CD4-positive, CD25-positive, alpha-beta regulatory T cell (primary cell): Measurements from ENCODE around the gene DGKZ. TPM values are rescaled to one million over a fixed set of nuclear protein-coding genes. Genes with fewer than 3 reads are reported as not detected.
"Not testable (repeated sequence)": the region's sequence is repeated elsewhere in the genome, so short reads cannot be mapped to it uniquely, and the experiment has no call there.

Experiments used
- ATAC-seq, 2 donors: fragments of 150-1000 bp; cut with Tn5 transposase; one replicate each; pipeline ENCODE4 v1.10.0; 2021; ENCODE audit warnings: low read depth in 2 of 2, moderate number of reproducible peaks in 2 of 2, moderate library complexity in 1 of 2
- DNase-seq, 3 donors: peaks; one replicate each; pipeline versions ENCODE4 v3.0.0 to v3.0.0-alpha.2; 2012 to 2022; ENCODE audit warnings: mixed read lengths in 1 of 3
- H3K27ac ChIP-seq: one replicate; pipeline ENCODE4 v1.7.0; 2013; ENCODE audit warnings: mild to moderate bottlenecking, low read length; ENCODE audit not compliant: insufficient read depth, poor library complexity, severe bottlenecking
- H3K27me3 ChIP-seq: one replicate; pipeline ENCODE4 v1.7.0; 2013; ENCODE audit warnings: low read length; ENCODE audit not compliant: control insufficient read depth, insufficient read depth
- H3K36me3 ChIP-seq: one replicate; pipeline ENCODE4 v1.7.0; 2013; ENCODE audit warnings: mild to moderate bottlenecking, low read length, moderate library complexity; ENCODE audit not compliant: control insufficient read depth, insufficient read depth
- H3K4me1 ChIP-seq: 2 replicates; pipeline ENCODE4 v1.7.0; 2013; ENCODE audit warnings: mild to moderate bottlenecking, low read length; ENCODE audit not compliant: insufficient read depth, control insufficient read depth, poor library complexity, severe bottlenecking
- H3K4me3 ChIP-seq: one replicate; pipeline ENCODE4 v1.7.0; 2013; ENCODE audit warnings: low read depth, mild to moderate bottlenecking, low read length, moderate library complexity
- H3K9me3 ChIP-seq, 2 experiments: 1 replicate in 1 of 2; 2 replicates in 1 of 2; pipeline ENCODE4 v1.7.0; 2013; ENCODE audit warnings: low read length in 2 of 2, mild to moderate bottlenecking in 1 of 2, moderate library complexity in 1 of 2; ENCODE audit not compliant: control insufficient read depth in 2 of 2
- H3K27ac Mint-ChIP-seq, 3 donors: one replicate each; pipeline ENCODE4 v1.8.0; 2020 to 2022; ENCODE audit warnings: mild to moderate bottlenecking in 3 of 3, mixed read lengths in 3 of 3, moderate library complexity in 2 of 3
- H3K27me3 Mint-ChIP-seq: one replicate; pipeline ENCODE4 v1.8.0; 2022; ENCODE audit warnings: mild to moderate bottlenecking, mixed read lengths
- H3K36me3 Mint-ChIP-seq: one replicate; pipeline ENCODE4 v1.8.0; 2020; ENCODE audit warnings: mixed read lengths
- H3K4me1 Mint-ChIP-seq, 4 donors: one replicate each; pipeline ENCODE4 v1.8.0; 2020 to 2022; ENCODE audit warnings: mixed read lengths in 4 of 4, mild to moderate bottlenecking in 1 of 4
- H3K4me3 Mint-ChIP-seq, 4 donors: one replicate each; pipeline ENCODE4 v1.8.0; 2020 to 2022; ENCODE audit warnings: mild to moderate bottlenecking in 4 of 4, mixed read lengths in 4 of 4, moderate library complexity in 3 of 4
- H3K9me3 Mint-ChIP-seq, 7 donors: one replicate each; pipeline ENCODE4 v1.8.0; 2020 to 2022; ENCODE audit warnings: mixed read lengths in 7 of 7, mild to moderate bottlenecking in 3 of 7, moderate library complexity in 2 of 7
- polyA plus RNA-seq, 4 donors: library from polyadenylated mRNA; unstranded; fragments of 300-500 nt; fragmentation: Illumina TruSeq; gene quantifications; one replicate each; pipeline ENCODE4 v1.2.3, GENCODE V29; 2021
- total RNA-seq: library from RNA; stranded (reverse); gene quantifications from one replicate; pipeline ENCODE4 v1.2.3, GENCODE V29; 2022

The DGKZ gene
- total and polyA plus RNA-seq, 5 donors from 2014 or later = 36.6 to 234 (median 46.3) TPM

- no peak overlapping the region for H3K4me3 ChIP-seq
- peaks cover 0 to 9% (median 0%) of the 10 kb centered on the region in 4 donors for H3K4me1 Mint-ChIP-seq
- no peak overlapping the region for H3K27ac ChIP-seq
- no peaks in the 10 kb centered on the region for H3K9me3 ChIP-seq
- peaks cover 10% of the 10 kb centered on the region for H3K4me1 ChIP-seq
- H3K27me3 Mint-ChIP-seq = no peaks in the 10 kb centered on the region
- no peaks in the 10 kb centered on the region for H3K27me3 ChIP-seq
- peaks cover 18% of the 10 kb centered on the region for H3K36me3 Mint-ChIP-seq
- H3K36me3 ChIP-seq = peaks cover 52% of the 10 kb centered on the region
- DNase-seq (no peak), ATAC-seq (no peak)
- H3K27ac Mint-ChIP-seq = no peak overlapping the region
- H3K9me3 Mint-ChIP-seq = no peaks in the 10 kb centered on the region
- H3K4me3 Mint-ChIP-seq = no peak overlapping the region
These were observed 29.2 kb downstream of the DGKZ start for GRCh38 chr11:46376258-46377050.

GRCh38 chr11:46377290-46377689 is 30.0 kb downstream of the DGKZ start:
- H3K9me3 Mint-ChIP-seq = no peaks in the 10 kb centered on the region
- Histone ChIP-seq H3K4me3 (no peak overlapping the region), H3K4me1 (peaks cover 18% of the 10 kb centered on the region), H3K36me3 (peaks cover 43% of the 10 kb centered on the region), H3K27ac (no peak overlapping the region), H3K9me3 (no peaks in the 10 kb centered on the region), H3K27me3 (no peaks in the 10 kb centered on the region)
- H3K27ac Mint-ChIP-seq = peak overlapping the region in 1 of 3 donors; percentile 38
- DNase-seq (no peak), ATAC-seq (no peak)
- H3K4me3 Mint-ChIP-seq = peak overlapping the region in 2 of 4 donors; percentile 41 to 76
- peaks cover 18% of the 10 kb centered on the region for H3K36me3 Mint-ChIP-seq
- H3K27me3 Mint-ChIP-seq = peaks cover 5% of the 10 kb centered on the region
- H3K4me1 Mint-ChIP-seq = peaks cover 0 to 13% (median 0%) of the 10 kb centered on the region in 4 donors

GRCh38 chr11:46377831-46378230 is 30.6 kb downstream of the DGKZ start:
- Mint-ChIP-seq H3K9me3 (no peaks in the 10 kb centered on the region), H3K27ac (peak overlapping the region in 1 of 3 donors; percentile 38), H3K4me3 (peak overlapping the region in 1 of 4 donors; percentile 76), H3K36me3 (peaks cover 18% of the 10 kb centered on the region), H3K27me3 (peaks cover 6% of the 10 kb centered on the region), H3K4me1 (peaks cover 0 to 13% (median 0%) of the 10 kb centered on the region in 4 donors)
- ATAC-seq (no peak), DNase-seq (no peak)
- Histone ChIP-seq H3K36me3 (peaks cover 40% of the 10 kb centered on the region), H3K4me1 (peaks cover 23% of the 10 kb centered on the region), H3K9me3 (no peaks in the 10 kb centered on the region), H3K27ac (no peak overlapping the region), H3K4me3 (no peak overlapping the region), H3K27me3 (peaks cover 2% of the 10 kb centered on the region)

GRCh38 chr11:46378296-46378695 is 31.0 kb downstream of the DGKZ start:
- no peaks in the 10 kb centered on the region for H3K9me3 Mint-ChIP-seq
- Histone ChIP-seq H3K4me1 (peaks cover 23% of the 10 kb centered on the region), H3K27me3 (peaks cover 3% of the 10 kb centered on the region), H3K27ac (no peak overlapping the region), H3K9me3 (no peaks in the 10 kb centered on the region), H3K36me3 (peaks cover 38% of the 10 kb centered on the region), H3K4me3 (no peak overlapping the region)
- H3K4me1 Mint-ChIP-seq = peaks cover 0 to 13% (median 0%) of the 10 kb centered on the region in 4 donors
- H3K4me3 Mint-ChIP-seq = peak overlapping the region in 1 of 4 donors; percentile 70
- ATAC-seq (no peak), DNase-seq (no peak)
- peak overlapping the region in 1 of 3 donors; percentile 52 for H3K27ac Mint-ChIP-seq
- H3K36me3 Mint-ChIP-seq = peaks cover 18% of the 10 kb centered on the region
- H3K27me3 Mint-ChIP-seq = peaks cover 10% of the 10 kb centered on the region

- ATAC-seq = peak in 1 of 2 donors; percentile 5
- Histone ChIP-seq H3K4me1 (peaks cover 23% of the 10 kb centered on the region), H3K4me3 (no peak overlapping the region), H3K27ac (peak overlapping the region; percentile 23), H3K9me3 (no peaks in the 10 kb centered on the region), H3K27me3 (peaks cover 3% of the 10 kb centered on the region), H3K36me3 (peaks cover 34% of the 10 kb centered on the region)
- H3K9me3 Mint-ChIP-seq = no peaks in the 10 kb centered on the region
- H3K27ac Mint-ChIP-seq = peak overlapping the region; percentile 15 to 69 (median 43)
- no peak for DNase-seq
- peak overlapping the region; percentile 59 to 75 (median 70) for H3K4me3 Mint-ChIP-seq
- peaks cover 0 to 15% (median 0%) of the 10 kb centered on the region in 4 donors for H3K4me1 Mint-ChIP-seq
- peaks cover 18% of the 10 kb centered on the region for H3K36me3 Mint-ChIP-seq
- peaks cover 17% of the 10 kb centered on the region for H3K27me3 Mint-ChIP-seq
These were observed 31.7 kb downstream of the DGKZ start for GRCh38 chr11:46378811-46379481.

- not testable (repeated sequence) for H3K27me3 ChIP-seq, ATAC-seq, DNase-seq, H3K4me3 ChIP-seq, H3K9me3 ChIP-seq, H3K9me3 Mint-ChIP-seq
- H3K36me3 Mint-ChIP-seq = peaks cover 18% of the 10 kb centered on the region
- H3K4me1 ChIP-seq = peaks cover 23% of the 10 kb centered on the region
- H3K27ac Mint-ChIP-seq = peak overlapping the region in 2 of 3 donors; percentile 15 to 69
- peaks cover 0 to 15% (median 0%) of the 10 kb centered on the region in 4 donors for H3K4me1 Mint-ChIP-seq
- H3K27me3 Mint-ChIP-seq = peaks cover 19% of the 10 kb centered on the region
- peak overlapping the region; percentile 43 to 70 (median 64) for H3K4me3 Mint-ChIP-seq
- H3K27ac ChIP-seq = peak overlapping the region; percentile 57
- H3K36me3 ChIP-seq = peaks cover 27% of the 10 kb centered on the region
These were observed 32.4 kb downstream of the DGKZ start for GRCh38 chr11:46379482-46380293.

- Mint-ChIP-seq H3K4me3 (peak overlapping the region; percentile 70 to 92 (median 80)), H3K4me1 (peaks cover 0 to 15% (median 0%) of the 10 kb centered on the region in 4 donors), H3K9me3 (no peaks in the 10 kb centered on the region), H3K27ac (peak overlapping the region in 2 of 3 donors; percentile 88 to 95), H3K36me3 (peaks cover 13% of the 10 kb centered on the region), H3K27me3 (peaks cover 23% of the 10 kb centered on the region)
- peak overlapping the region; percentile 57 for H3K27ac ChIP-seq
- peaks cover 23% of the 10 kb centered on the region for H3K4me1 ChIP-seq
- DNase-seq (peak; percentile 33 to 50 (median 39)), ATAC-seq (peak; percentile 32 to 35)
- peaks cover 20% of the 10 kb centered on the region for H3K36me3 ChIP-seq
- H3K4me3 ChIP-seq = no peak overlapping the region
- H3K9me3 ChIP-seq = no peaks in the 10 kb centered on the region
- H3K27me3 ChIP-seq = peaks cover 3% of the 10 kb centered on the region
These were observed 33.2 kb downstream of the DGKZ start for GRCh38 chr11:46380340-46381047.
